Esophagus (tissue), 2 donors: Measurements from ENCODE around the gene RBM42. TPM values are rescaled to one million over a fixed set of nuclear protein-coding genes. Genes with fewer than 3 reads are reported as not detected.

Experiments
- H3K27ac ChIP-seq, 2 donors: one replicate each; pipeline ENCODE4 v1.5.1; 2013; ENCODE audit warnings: low read depth in 2 of 2, mild to moderate bottlenecking in 2 of 2, inconsistent platforms in 1 of 2, low read length in 1 of 2, moderate library complexity in 1 of 2
- H3K27me3 ChIP-seq, 2 donors: one replicate each; pipeline ENCODE4 v1.6.1; 2013; ENCODE audit warnings: low read length in 2 of 2, control low read depth in 1 of 2, mild to moderate bottlenecking in 1 of 2; ENCODE audit not compliant: insufficient read depth in 2 of 2, control insufficient read depth in 1 of 2
- H3K36me3 ChIP-seq, 2 donors: one replicate each; pipeline ENCODE4 v1.6.1; 2013; ENCODE audit warnings: low read length in 1 of 2; ENCODE audit not compliant: control insufficient read depth in 2 of 2, insufficient read depth in 2 of 2
- H3K4me1 ChIP-seq, 2 donors: one replicate each; pipeline ENCODE4 v1.6.1; 2013; ENCODE audit warnings: low read length in 1 of 2; ENCODE audit not compliant: control insufficient read depth in 2 of 2, insufficient read depth in 2 of 2
- H3K4me3 ChIP-seq, 2 donors: one replicate each; pipeline ENCODE4 v1.5.1; 2013; ENCODE audit warnings: low read length in 2 of 2, mild to moderate bottlenecking in 2 of 2, low read depth in 1 of 2, moderate library complexity in 1 of 2
- H3K9me3 ChIP-seq, 2 donors: one replicate each; pipeline ENCODE4 v1.6.1; 2013; ENCODE audit warnings: mild to moderate bottlenecking in 2 of 2, low read depth in 1 of 2, low read length in 1 of 2, moderate library complexity in 1 of 2; ENCODE audit not compliant: control insufficient read depth in 2 of 2, insufficient read depth in 1 of 2
- WGBS, 2 donors: extraction: QIAGEN DNeasy Blood & Tissue Kit; methylation state at CpG; one replicate each; pipeline ENCODE4 v1.1.7; 2013; 5-methylcytosine and 5-hydroxymethylcytosine counted together
- polyA plus RNA-seq, 2 donors: library from polyadenylated mRNA; stranded (reverse); fragments of 200-250 nt; gene quantifications; one replicate each; pipeline ENCODE4 v1.2.3, GENCODE V29; 2013
- donor health status: healthy with polysubstance abuse.
- donor health status: Bipolar disorder and iron deficiency.

Gene RBM42
- polyA plus RNA-seq, 2 donors = 47.8 to 61.5 TPM

GRCh38 chr19:35619290-35619923, 9.4 kb upstream of the RBM42 start:
- no peaks in the 10 kb centered on the region for H3K4me1 ChIP-seq
- no peaks in the 10 kb centered on the region for H3K27me3 ChIP-seq
- WGBS, 2 donors = 92 to 96% methylated on average over 12 of the region's 12 CpGs

GRCh38 chr19:35620001-35620400, 8.8 kb upstream of the RBM42 start:
- no peaks in the 10 kb centered on the region for H3K27me3 ChIP-seq
- H3K27ac ChIP-seq = no peak overlapping the region
- H3K36me3 ChIP-seq = peaks cover 0 to 14% of the 10 kb centered on the region in 2 donors
- H3K4me3 ChIP-seq = no peak overlapping the region
- 91 to 94% methylated on average over 17 of the region's 17 CpGs for WGBS, 2 donors
- no peaks in the 10 kb centered on the region for H3K4me1 ChIP-seq
- H3K9me3 ChIP-seq = no peaks in the 10 kb centered on the region

More at GRCh38 chr19:35619290-35619923, 9.4 kb upstream of the RBM42 start:
- peaks cover 0 to 15% of the 10 kb centered on the region in 2 donors for H3K36me3 ChIP-seq
- no peak overlapping the region for H3K27ac ChIP-seq
- H3K4me3 ChIP-seq = no peak overlapping the region
- H3K9me3 ChIP-seq = no peaks in the 10 kb centered on the region

GRCh38 chr19:35621708-35622107, 7.1 kb upstream of the RBM42 start:
- Histone ChIP-seq H3K27ac (no peak overlapping the region), H3K4me1 (no peaks in the 10 kb centered on the region), H3K4me3 (no peak overlapping the region), H3K36me3 (peaks cover 0 to 12% of the 10 kb centered on the region in 2 donors), H3K27me3 (no peaks in the 10 kb centered on the region), H3K9me3 (no peaks in the 10 kb centered on the region)
- 94 to 95% methylated on average over 9 of the region's 9 CpGs for WGBS, 2 donors

- H3K4me1 ChIP-seq = no peaks in the 10 kb centered on the region
- H3K4me3 ChIP-seq = no peak overlapping the region
- H3K36me3 ChIP-seq = peaks cover 0 to 12% of the 10 kb centered on the region in 2 donors
- no peak overlapping the region for H3K27ac ChIP-seq
- no peaks in the 10 kb centered on the region for H3K27me3 ChIP-seq
- 85 to 89% methylated on average over 12 to 13 of the region's 13 CpGs for WGBS, 2 donors
- H3K9me3 ChIP-seq = no peaks in the 10 kb centered on the region
These were observed 6.1 kb upstream of the RBM42 start for GRCh38 chr19:35622750-35623149.

- no peak overlapping the region for H3K27ac ChIP-seq
- no peaks in the 10 kb centered on the region for H3K9me3 ChIP-seq
- no peaks in the 10 kb centered on the region for H3K4me1 ChIP-seq
- 86 to 92% methylated on average over 6 of the region's 6 CpGs for WGBS, 2 donors
- no peak overlapping the region for H3K4me3 ChIP-seq
- no peaks in the 10 kb centered on the region for H3K27me3 ChIP-seq
- H3K36me3 ChIP-seq = peaks cover 0 to 12% of the 10 kb centered on the region in 2 donors
These were observed 5.4 kb upstream of the RBM42 start for GRCh38 chr19:35623327-35624010.

- Histone ChIP-seq H3K27ac (peak overlapping the region; percentile 97 to 98), H3K4me1 (peaks cover 2 to 4% of the 10 kb centered on the region in 2 donors), H3K27me3 (no peaks in the 10 kb centered on the region), H3K36me3 (peaks cover 12 to 22% of the 10 kb centered on the region in 2 donors), H3K4me3 (peak overlapping the region; percentile 84 to 97), H3K9me3 (no peaks in the 10 kb centered on the region)
- WGBS, 2 donors = 10% methylated on average over 9 of the region's 9 CpGs
These were observed 622 bp upstream of the RBM42 start for GRCh38 chr19:35628264-35628564.

- peak overlapping the region; percentile 63 to 89 for H3K27ac ChIP-seq
- 6% methylated on average over 15 of the region's 15 CpGs for WGBS, 2 donors
- H3K9me3 ChIP-seq = no peaks in the 10 kb centered on the region
- H3K4me1 ChIP-seq = peaks cover 2 to 4% of the 10 kb centered on the region in 2 donors
- H3K4me3 ChIP-seq = peak overlapping the region; percentile 84 to 97
- peaks cover 15 to 33% of the 10 kb centered on the region in 2 donors for H3K36me3 ChIP-seq
- no peaks in the 10 kb centered on the region for H3K27me3 ChIP-seq
These were observed 447 bp downstream of the RBM42 start for GRCh38 chr19:35629332-35629633.

- Histone ChIP-seq H3K4me3 (no peak overlapping the region), H3K27ac (no peak overlapping the region), H3K27me3 (no peaks in the 10 kb centered on the region), H3K36me3 (peaks cover 26 to 54% of the 10 kb centered on the region in 2 donors), H3K4me1 (peaks cover 2 to 4% of the 10 kb centered on the region in 2 donors), H3K9me3 (no peaks in the 10 kb centered on the region)
- WGBS, 2 donors = 91% methylated on average over 29 of the region's 29 CpGs
These were observed 5.0 kb downstream of the RBM42 start for GRCh38 chr19:35633727-35634440.

- Histone ChIP-seq H3K9me3 (no peaks in the 10 kb centered on the region), H3K4me1 (peaks cover 0 to 3% of the 10 kb centered on the region in 2 donors), H3K27ac (no peak overlapping the region), H3K36me3 (peaks cover 26 to 42% of the 10 kb centered on the region in 2 donors), H3K27me3 (no peaks in the 10 kb centered on the region), H3K4me3 (no peak overlapping the region)
- WGBS, 2 donors = 88 to 95% methylated on average over 3 of the region's 3 CpGs
These were observed 7.8 kb downstream of the RBM42 start for GRCh38 chr19:35636651-35637050.
